IMR-90 (cell line): Measurements from ENCODE around the gene FAM124A.

Source experiments
- CTCF ChIP-seq: conservative IDR thresholded peaks from 2 replicates; pipeline ENCODE4 v1.5.1; 2012; ENCODE audit warnings: mild to moderate bottlenecking, low read depth, low read length, improper control_type of control experiment
- MXI1 ChIP-seq: IDR thresholded peaks from 2 replicates; pipeline ENCODE4 v1.6.1; 2012; ENCODE audit warnings: low read depth, mild to moderate bottlenecking, low read length, moderate library complexity, borderline replicate concordance
- POLR2A ChIP-seq: IDR thresholded peaks from 2 replicates; pipeline ENCODE4 v1.6.1; 2012; ENCODE audit warnings: mild to moderate bottlenecking, low read depth, low read length
- RCOR1 ChIP-seq: IDR thresholded peaks from 2 replicates; pipeline ENCODE4 v1.6.1; 2012; ENCODE audit warnings: mild to moderate bottlenecking, low read length, improper control_type of control experiment; ENCODE audit not compliant: insufficient replicate concordance
- SMC3 ChIP-seq: fragments of 150-350 bp; IDR thresholded peaks from 2 replicates; pipeline ENCODE4 v1.6.1; 2016; ENCODE audit warnings: low read depth, mild to moderate bottlenecking, antibody characterized with exemption, low read length, moderate library complexity

GRCh38 chr13:51230477-51231105 is 8.4 kb downstream of the FAM124A start:
- no peak for TF ChIP-seq POLR2A
- TF ChIP-seq CTCF, result no peak
- no peak for TF ChIP-seq SMC3
- no peak for TF ChIP-seq MXI1
- TF ChIP-seq RCOR1, result no peak
